Panc1 (cell line): ENCODE data around the gene HELB.

ENCODE experiments used
- CTCF ChIP-seq: fragments of 450-650 bp; IDR thresholded peaks from 2 replicates; pipeline ENCODE4 v1.5.1; 2017; ENCODE audit warnings: mild to moderate bottlenecking
- POLR2AphosphoS5 ChIP-seq: IDR thresholded peaks from 2 replicates; pipeline ENCODE4 v1.6.1; 2012; ENCODE audit warnings: mild to moderate bottlenecking, low read depth, low read length, moderate library complexity
- REST ChIP-seq, 2 experiments: IDR thresholded peaks; 2 replicates each; pipeline ENCODE4 v1.6.1; 2011 to 2012; ENCODE audit warnings: low read depth in 2 of 2, control low read depth in 1 of 2, low read length in 1 of 2, mild to moderate bottlenecking in 1 of 2, moderate library complexity in 1 of 2; ENCODE audit not compliant: insufficient read depth in 1 of 2
- SIN3A ChIP-seq: IDR thresholded peaks from 2 replicates; pipeline ENCODE4 v1.6.1; 2012; ENCODE audit warnings: low read depth, mild to moderate bottlenecking, low read length, moderate library complexity, borderline replicate concordance; ENCODE audit not compliant: insufficient read depth

- TF ChIP-seq CTCF (no peak), REST (IDR thresholded peaks at IDR 0.05; ENCODE audit: insufficient read depth in 1 of 2, low read depth in 2 of 2, low read length in 1 of 2) (no peak), POLR2AphosphoS5 (no peak), SIN3A (no peak)
Observed at GRCh38 chr12:66258011-66258410, 44.3 kb upstream of the HELB start.
